Measurements from ENCODE around the gene SLC7A11. TPM values are rescaled to one million over a fixed set of nuclear protein-coding genes. Genes with fewer than 3 reads are reported as not detected.

SLC7A11 gene
- total and polyA plus RNA-seq, 2 experiments from 2014 or later, result 10.0 to 33.9 TPM

- TF ChIP-seq, protein P1, sequence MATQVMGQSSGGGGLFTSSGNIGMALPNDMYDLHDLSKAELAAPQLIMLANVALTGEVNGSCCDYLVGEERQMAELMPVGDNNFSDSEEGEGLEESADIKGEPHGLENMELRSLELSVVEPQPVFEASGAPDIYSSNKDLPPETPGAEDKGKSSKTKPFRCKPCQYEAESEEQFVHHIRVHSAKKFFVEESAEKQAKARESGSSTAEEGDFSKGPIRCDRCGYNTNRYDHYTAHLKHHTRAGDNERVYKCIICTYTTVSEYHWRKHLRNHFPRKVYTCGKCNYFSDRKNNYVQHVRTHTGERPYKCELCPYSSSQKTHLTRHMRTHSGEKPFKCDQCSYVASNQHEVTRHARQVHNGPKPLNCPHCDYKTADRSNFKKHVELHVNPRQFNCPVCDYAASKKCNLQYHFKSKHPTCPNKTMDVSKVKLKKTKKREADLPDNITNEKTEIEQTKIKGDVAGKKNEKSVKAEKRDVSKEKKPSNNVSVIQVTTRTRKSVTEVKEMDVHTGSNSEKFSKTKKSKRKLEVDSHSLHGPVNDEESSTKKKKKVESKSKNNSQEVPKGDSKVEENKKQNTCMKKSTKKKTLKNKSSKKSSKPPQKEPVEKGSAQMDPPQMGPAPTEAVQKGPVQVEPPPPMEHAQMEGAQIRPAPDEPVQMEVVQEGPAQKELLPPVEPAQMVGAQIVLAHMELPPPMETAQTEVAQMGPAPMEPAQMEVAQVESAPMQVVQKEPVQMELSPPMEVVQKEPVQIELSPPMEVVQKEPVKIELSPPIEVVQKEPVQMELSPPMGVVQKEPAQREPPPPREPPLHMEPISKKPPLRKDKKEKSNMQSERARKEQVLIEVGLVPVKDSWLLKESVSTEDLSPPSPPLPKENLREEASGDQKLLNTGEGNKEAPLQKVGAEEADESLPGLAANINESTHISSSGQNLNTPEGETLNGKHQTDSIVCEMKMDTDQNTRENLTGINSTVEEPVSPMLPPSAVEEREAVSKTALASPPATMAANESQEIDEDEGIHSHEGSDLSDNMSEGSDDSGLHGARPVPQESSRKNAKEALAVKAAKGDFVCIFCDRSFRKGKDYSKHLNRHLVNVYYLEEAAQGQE (IDR thresholded peaks at IDR 0.05; ENCODE audit: unreplicated experiment), result no peak
These were observed 1.2 kb upstream of the SLC7A11 start (continued) for GRCh38 chr4:138243369-138243768.

GRCh38 chr4:138242834-138243156, 646 bp upstream of the SLC7A11 start:
- Histone ChIP-seq H3K4me3 (peak overlapping the region; percentile 28), H3K4me2 (peak overlapping the region; percentile 9), H3K27me3 (ENCODE audit: insufficient read depth) (no peaks in the 10 kb centered on the region), H2AFZ (no peak overlapping the region), H3K79me2 (replicated peaks; ENCODE audit: insufficient read depth) (peaks cover 40% of the 10 kb centered on the region), H3K36me3 (ENCODE audit: insufficient read depth) (no peaks in the 10 kb centered on the region), H3K4me1 (ENCODE audit: insufficient read depth) (peaks cover 21% of the 10 kb centered on the region; the same call in 1 of the 2 replicates), H3F3A (replicated peaks; ENCODE audit: low read depth) (no peaks in the 10 kb centered on the region), H3K27ac (ENCODE audit: low read depth) (peak overlapping the region; percentile 91), H3K9me2 (ENCODE audit: insufficient read depth) (no peaks in the 10 kb centered on the region), H4K20me1 (replicated peaks; ENCODE audit: insufficient read depth) (no peaks in the 10 kb centered on the region)
- Mint-ChIP-seq H3K9me3 (peaks cover 18% of the 10 kb centered on the region), H3K27me3 (ENCODE audit: insufficient read depth, low read depth, poor library complexity) (peaks cover 11% of the 10 kb centered on the region), H3K4me3 (peak overlapping the region; percentile 99; the same call in 2 of the 3 replicates), H3K4me1 (peaks cover 16% of the 10 kb centered on the region), H3K36me3 (ENCODE audit: low read depth) (peaks cover 38% of the 10 kb centered on the region), H3K27ac (peak overlapping the region; percentile 100)
- DNase-seq (ENCODE audit: low spot score) (no peak), ATAC-seq (no peak)
- TF ChIP-seq POLR2AphosphoS5 (IDR thresholded peaks at IDR 0.05; ENCODE audit: low read depth) (no peak), JUNB (IDR thresholded peaks at IDR 0.05; ENCODE audit: unreplicated experiment) (no peak), CREB1 (CRISPR knock-in tag; IDR thresholded peaks at IDR 0.05; ENCODE audit: low read depth) (no peak), EZH2 (IDR thresholded peaks at IDR 0.05; ENCODE audit: low read depth, unreplicated experiment) (no peak), ZNF331 (CRISPR knock-in tag; IDR thresholded peaks at IDR 0.05; ENCODE audit: low read depth) (no peak), CTCF (conservative IDR thresholded peaks at IDR 0.05; ENCODE audit: low read depth in 2 of 2) (no peak), ZNF114 (CRISPR knock-in tag; IDR thresholded peaks at IDR 0.05) (no peak), ZNF462 (CRISPR knock-in tag; IDR thresholded peaks at IDR 0.05) (no peak), EZH2phosphoT487 (IDR thresholded peaks at IDR 0.05; ENCODE audit: unreplicated experiment) (no peak)
- TF ChIP-seq, protein P1 (IDR thresholded peaks at IDR 0.05; ENCODE audit: unreplicated experiment), result no peak

Data from GM23338 (cell line).